HEK293T (cell line): Measurements from ENCODE around the gene MAPT.

Experiments used
- FOXK2 ChIP-seq: fragments of 450-650 bp; IDR thresholded peaks from 2 replicates; pipeline ENCODE4 v1.6.1; 2016; ENCODE audit warnings: mild to moderate bottlenecking
- TARDBP ChIP-seq: fragments of 450-650 bp; IDR thresholded peaks from 2 replicates; pipeline ENCODE4 v1.6.1; 2016

DNA sequence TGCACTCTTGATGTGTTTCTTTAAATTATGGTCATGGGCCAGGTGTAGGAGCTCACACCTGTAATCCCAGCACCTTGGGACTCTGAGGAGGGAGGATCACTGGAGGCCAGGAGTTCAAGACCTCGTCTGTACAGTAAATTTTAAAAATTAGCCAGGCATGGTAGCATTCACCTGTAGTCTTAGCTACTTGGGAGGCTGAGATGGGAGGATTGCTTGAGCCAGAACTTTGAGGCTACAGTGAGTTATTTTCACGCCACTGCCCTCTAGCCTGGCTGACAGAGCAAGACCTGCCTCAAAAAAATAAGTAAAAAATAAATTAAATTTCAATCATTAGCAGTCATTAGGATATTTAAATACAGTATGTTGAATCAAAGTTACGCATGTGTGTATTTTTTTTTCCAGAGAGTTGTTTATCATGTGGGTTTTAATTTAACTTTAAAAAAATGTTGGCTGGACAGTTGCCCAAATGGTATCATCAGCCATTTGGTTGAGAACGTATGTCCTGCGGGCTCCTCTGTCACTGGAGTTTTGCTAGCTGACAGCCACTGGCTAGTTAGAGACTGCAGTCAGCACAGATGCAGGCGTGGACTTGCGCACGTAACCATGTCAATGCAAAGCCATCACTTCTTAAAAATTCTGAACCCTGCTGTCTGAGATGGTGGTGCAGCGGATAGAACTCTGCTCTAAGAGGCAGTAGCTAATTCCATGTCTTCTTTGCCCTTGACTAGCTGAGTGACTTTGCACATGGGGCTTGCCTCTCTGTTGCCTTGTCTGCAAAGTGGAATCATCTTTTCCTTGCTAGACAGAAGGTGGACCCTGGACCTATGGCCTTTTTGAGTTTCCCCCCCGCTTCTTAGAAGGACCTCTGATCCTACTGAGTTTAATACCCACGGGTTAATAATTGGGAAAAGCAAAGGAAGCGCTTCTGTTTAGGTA lies 40.0 kb downstream of the MAPT start:
- TF ChIP-seq FOXK2 (no peak), TARDBP (no peak)
